RWPE2 (cell line): Measurements from ENCODE around the gene HHIPL1.

Experiments used
- ATAC-seq: fragments of 200-7000 bp; cut with Tn5 transposase; 3 replicates; pipeline ENCODE4 v1.9.1; 2021; ENCODE audit warnings: low read depth
- DNase-seq: peaks from one replicate; pipeline ENCODE4 v3.0.0-alpha.2; 2020; ENCODE audit warnings: low spot score
- H3K27ac ChIP-seq: fragments of 450-650 bp; 2 replicates; pipeline ENCODE4 v1.5.1; 2017; ENCODE audit warnings: mild to moderate bottlenecking; ENCODE audit not compliant: poor library complexity, severe bottlenecking
- H3K27me3 ChIP-seq: fragments of 250-450 bp; sonication (Bioruptor Pico); 2 replicates; pipeline ENCODE4 v1.5.1; 2021; ENCODE audit warnings: mild to moderate bottlenecking, moderate library complexity; ENCODE audit not compliant: insufficient read depth, poor library complexity, severe bottlenecking
- H3K36me3 ChIP-seq: fragments of 250-450 bp; sonication (Bioruptor Pico); 2 replicates; pipeline ENCODE4 v1.5.1; 2020; ENCODE audit warnings: low read depth, mild to moderate bottlenecking, moderate library complexity
- H3K4me1 ChIP-seq: fragments of 250-450 bp; sonication (Bioruptor Pico); 2 replicates; pipeline ENCODE4 v1.5.1; 2021; ENCODE audit warnings: mild to moderate bottlenecking, moderate library complexity; ENCODE audit not compliant: insufficient read depth, poor library complexity, severe bottlenecking
- H3K4me3 ChIP-seq: fragments of 250-450 bp; sonication (Bioruptor Pico); 2 replicates; pipeline ENCODE4 v1.5.1; 2021; ENCODE audit warnings: mild to moderate bottlenecking, moderate library complexity; ENCODE audit not compliant: severe bottlenecking
- H3K9me3 ChIP-seq: fragments of 250-450 bp; sonication (Bioruptor Pico); 2 replicates; pipeline ENCODE4 v1.5.1; 2021; ENCODE audit warnings: mild to moderate bottlenecking, moderate library complexity; ENCODE audit not compliant: severe bottlenecking
- CTCF ChIP-seq: fragments of 450-650 bp; IDR thresholded peaks from one replicate; pipeline ENCODE4 v1.5.1; 2017; ENCODE audit warnings: mild to moderate bottlenecking, moderate library complexity; ENCODE audit not compliant: poor library complexity, severe bottlenecking

Gene HHIPL1

GRCh38 chr14:99717682-99718013, 72.7 kb downstream of the HHIPL1 start:
- Histone ChIP-seq H3K27ac (no peak overlapping the region), H3K4me3 (no peak overlapping the region), H3K4me1 (no peaks in the 10 kb centered on the region), H3K9me3 (no peaks in the 10 kb centered on the region), H3K36me3 (no peaks in the 10 kb centered on the region), H3K27me3 (no peaks in the 10 kb centered on the region)
- no peak for DNase-seq
- no peak for ATAC-seq
- no peak for TF ChIP-seq CTCF

GRCh38 chr14:99718031-99718810, 73.3 kb downstream of the HHIPL1 start:
- Histone ChIP-seq H3K9me3 (no peaks in the 10 kb centered on the region), H3K4me1 (no peaks in the 10 kb centered on the region), H3K27me3 (no peaks in the 10 kb centered on the region), H3K36me3 (no peaks in the 10 kb centered on the region), H3K27ac (no peak overlapping the region), H3K4me3 (no peak overlapping the region)
- ATAC-seq (no peak; the same call in 2 of the 3 replicates), DNase-seq (peak; percentile 51)
- no peak for TF ChIP-seq CTCF

DNA sequence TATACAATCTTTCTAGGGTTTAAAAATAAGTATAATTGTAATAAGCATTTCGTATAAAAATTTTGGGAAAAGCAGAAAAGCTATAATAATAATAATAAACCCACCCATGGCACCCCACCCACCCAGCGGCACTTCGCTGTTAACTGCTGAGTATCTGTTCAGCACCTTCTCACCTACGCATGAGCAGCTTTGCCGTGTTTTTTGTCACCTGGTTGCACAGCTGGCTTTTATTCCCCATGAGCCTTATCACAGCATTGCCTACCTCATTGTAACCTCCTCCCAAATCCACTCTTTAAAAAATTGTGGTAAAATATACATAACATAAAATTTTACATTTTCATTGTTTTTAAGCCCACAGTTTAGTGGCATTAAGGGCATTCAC, 73.9 kb downstream of the HHIPL1 start:
- TF ChIP-seq CTCF, result no peak
- Histone ChIP-seq H3K4me3 (no peak overlapping the region), H3K27ac (no peak overlapping the region), H3K9me3 (no peaks in the 10 kb centered on the region), H3K36me3 (no peaks in the 10 kb centered on the region), H3K4me1 (no peaks in the 10 kb centered on the region), H3K27me3 (no peaks in the 10 kb centered on the region)
- DNase-seq, result no peak
- ATAC-seq, result no peak

GRCh38 chr14:99720941-99721791, 76.2 kb downstream of the HHIPL1 start:
- no peak for TF ChIP-seq CTCF
- no peak for ATAC-seq

More at GRCh38 chr14:99720941-99721791, 76.2 kb downstream of the HHIPL1 start:
- Histone ChIP-seq H3K4me3 (no peak overlapping the region), H3K9me3 (no peaks in the 10 kb centered on the region), H3K27me3 (no peaks in the 10 kb centered on the region), H3K36me3 (no peaks in the 10 kb centered on the region), H3K27ac (no peak overlapping the region), H3K4me1 (no peaks in the 10 kb centered on the region)
- DNase-seq, result no peak
